Left lung (tissue), 10 donors: ENCODE data around the gene KLF2. TPM values are rescaled to one million over a fixed set of nuclear protein-coding genes. Genes with fewer than 3 reads are reported as not detected.
A peak's percentile ranks its signal among the peaks of the same experiment; 100 is the strongest.

Source experiments
- ATAC-seq: fragments of 200-7000 bp; cut with Tn5 transposase; one replicate; pipeline ENCODE4 v1.9.1; 2020; ENCODE audit warnings: moderate library complexity
- DNase-seq, 4 donors: peaks; one replicate each; pipeline ENCODE4 v3.0.0-alpha.2; 2013 to 2020
- H3K27ac ChIP-seq, 2 donors: fragments of 200-600 bp; sonication (generic) in 1 of 2; one replicate each; pipeline versions ENCODE4 v1.5.0 to v1.8.0; 2020 to 2021
- H3K27me3 ChIP-seq, 2 donors: fragments of 200-600 bp; sonication (generic) in 1 of 2; one replicate each; pipeline versions ENCODE4 v1.5.0 to v1.8.0; 2020 to 2021
- H3K36me3 ChIP-seq, 2 donors: fragments of 200-600 bp; sonication (generic) in 1 of 2; one replicate each; pipeline versions ENCODE4 v1.5.0 to v1.8.0; 2020 to 2021
- H3K4me1 ChIP-seq, 2 donors: fragments of 200-600 bp; one replicate each; pipeline ENCODE4 v1.8.0; 2021
- H3K4me3 ChIP-seq, 2 donors: fragments of 200-600 bp; sonication (generic) in 1 of 2; one replicate each; pipeline versions ENCODE4 v1.5.0 to v1.8.0; 2020 to 2021; ENCODE audit warnings: mild to moderate bottlenecking in 1 of 2
- H3K9me3 ChIP-seq, 2 donors: fragments of 200-600 bp; sonication (generic) in 1 of 2; one replicate each; pipeline versions ENCODE4 v1.5.0 to v1.8.0; 2020 to 2021
- intact Hi-C, 2 donors: fragments of 100-400 bp; cut with DNase I; formaldehyde crosslinking; loops; one replicate each; pipeline versions ENCODE4 v1.11.2 to v1.14.2; 2022
- polyA plus RNA-seq, 6 donors: library from polyadenylated mRNA; unstranded; fragments of 120-200 nt; gene quantifications; one replicate each; pipeline ENCODE4 v1.2.1, GENCODE V29; 2013; ENCODE audit not compliant: insufficient read length in 6 of 6
- total RNA-seq, 2 donors: library from RNA; stranded (reverse); fragmentation: NEBNext Ultra II Directional; extraction: Animal tissue kit (Norgen Biotek cat#: 25700); gene quantifications; one replicate each; pipeline ENCODE4 v1.2.1, GENCODE V29; 2021
- TF ChIP-seq, protein P1 (sequence below), 2 donors: fragments of 200-600 bp; sonication (generic) in 1 of 2; IDR thresholded peaks; one replicate each; pipeline versions ENCODE4 v1.5.0 to v1.8.0; 2021; ENCODE audit warnings: antibody characterized with exemption in 2 of 2
- donor health status: DM: no; HTN: yes; CAD: no.
- donor health status: DM: no; HTN: no; CAD: no.

Gene KLF2
- total and polyA plus RNA-seq, 8 donors, result 12.9 to 75.9 (median 37.6) TPM

- Histone ChIP-seq H3K4me1 (peaks cover 0 to 16% of the 10 kb centered on the region in 2 donors), H3K36me3 (no peaks in the 10 kb centered on the region), H3K4me3 (peak overlapping the region in 1 of 2 donors; percentile 7), H3K27ac (peak overlapping the region; percentile 73 to 81), H3K27me3 (no peaks in the 10 kb centered on the region), H3K9me3 (no peaks in the 10 kb centered on the region)
- peak; percentile 71 for ATAC-seq
- TF ChIP-seq, protein P1, sequence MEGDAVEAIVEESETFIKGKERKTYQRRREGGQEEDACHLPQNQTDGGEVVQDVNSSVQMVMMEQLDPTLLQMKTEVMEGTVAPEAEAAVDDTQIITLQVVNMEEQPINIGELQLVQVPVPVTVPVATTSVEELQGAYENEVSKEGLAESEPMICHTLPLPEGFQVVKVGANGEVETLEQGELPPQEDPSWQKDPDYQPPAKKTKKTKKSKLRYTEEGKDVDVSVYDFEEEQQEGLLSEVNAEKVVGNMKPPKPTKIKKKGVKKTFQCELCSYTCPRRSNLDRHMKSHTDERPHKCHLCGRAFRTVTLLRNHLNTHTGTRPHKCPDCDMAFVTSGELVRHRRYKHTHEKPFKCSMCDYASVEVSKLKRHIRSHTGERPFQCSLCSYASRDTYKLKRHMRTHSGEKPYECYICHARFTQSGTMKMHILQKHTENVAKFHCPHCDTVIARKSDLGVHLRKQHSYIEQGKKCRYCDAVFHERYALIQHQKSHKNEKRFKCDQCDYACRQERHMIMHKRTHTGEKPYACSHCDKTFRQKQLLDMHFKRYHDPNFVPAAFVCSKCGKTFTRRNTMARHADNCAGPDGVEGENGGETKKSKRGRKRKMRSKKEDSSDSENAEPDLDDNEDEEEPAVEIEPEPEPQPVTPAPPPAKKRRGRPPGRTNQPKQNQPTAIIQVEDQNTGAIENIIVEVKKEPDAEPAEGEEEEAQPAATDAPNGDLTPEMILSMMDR (IDR thresholded peaks at IDR 0.05), result no peak
- peak in 3 of 4 donors; percentile 53 to 95 (median 93) for DNase-seq
- intact Hi-C loops, result no loop called here
Observed at GRCh38 chr19:16293118-16294091, 31.2 kb upstream of the KLF2 start.

GRCh38 chr19:16295057-16295456, 29.6 kb upstream of the KLF2 start:
- H3K4me1 ChIP-seq, result peaks cover 0 to 16% of the 10 kb centered on the region in 2 donors
- TF ChIP-seq, protein P1 (IDR thresholded peaks at IDR 0.05), result no peak
- no peak for ATAC-seq
- H3K27ac ChIP-seq, result no peak overlapping the region
- intact Hi-C loops, result no loop called here
- DNase-seq, result no peak
- no peaks in the 10 kb centered on the region for H3K27me3 ChIP-seq
- H3K9me3 ChIP-seq, result no peaks in the 10 kb centered on the region
- no peak overlapping the region for H3K4me3 ChIP-seq
- H3K36me3 ChIP-seq, result no peaks in the 10 kb centered on the region

DNA sequence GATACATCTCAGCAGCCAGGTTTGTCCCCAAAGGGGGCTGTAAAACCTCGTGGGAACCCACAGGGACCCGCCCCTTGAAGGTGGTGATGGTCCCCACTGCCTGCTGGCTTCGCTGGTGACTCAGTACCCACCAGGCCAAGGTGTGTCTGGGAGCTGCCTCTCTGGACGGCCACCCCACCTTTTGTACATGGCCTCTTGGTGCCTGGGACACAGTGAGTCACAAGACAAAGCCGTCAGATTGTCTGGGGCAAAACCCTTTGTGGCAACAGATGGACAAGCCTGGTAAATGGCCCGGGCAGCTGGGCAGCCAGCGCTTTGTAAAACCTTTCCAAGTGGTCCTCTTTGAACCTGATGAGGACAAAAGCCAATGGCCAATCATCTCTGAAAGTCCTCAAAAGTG, 27.9 kb upstream of the KLF2 start:
- Histone ChIP-seq H3K4me1 (peaks cover 0 to 16% of the 10 kb centered on the region in 2 donors), H3K27ac (no peak overlapping the region), H3K36me3 (no peaks in the 10 kb centered on the region), H3K27me3 (no peaks in the 10 kb centered on the region), H3K9me3 (no peaks in the 10 kb centered on the region), H3K4me3 (no peak overlapping the region)
- intact Hi-C loops, result no loop called here
- no peak for DNase-seq
- ATAC-seq, result no peak
- TF ChIP-seq, protein P1 (IDR thresholded peaks at IDR 0.05), result no peak

- no peaks in the 10 kb centered on the region for H3K9me3 ChIP-seq
- H3K27ac ChIP-seq, result no peak overlapping the region
- H3K4me1 ChIP-seq, result peaks cover 0 to 16% of the 10 kb centered on the region in 2 donors
- no peak overlapping the region for H3K4me3 ChIP-seq
- no peaks in the 10 kb centered on the region for H3K27me3 ChIP-seq
- DNase-seq, result no peak
- TF ChIP-seq, protein P1 (IDR thresholded peaks at IDR 0.05), result no peak
- ATAC-seq, result no peak
- no peaks in the 10 kb centered on the region for H3K36me3 ChIP-seq
- intact Hi-C loops, result no loop called here
Observed at GRCh38 chr19:16297575-16298178, 26.9 kb upstream of the KLF2 start.

DNA sequence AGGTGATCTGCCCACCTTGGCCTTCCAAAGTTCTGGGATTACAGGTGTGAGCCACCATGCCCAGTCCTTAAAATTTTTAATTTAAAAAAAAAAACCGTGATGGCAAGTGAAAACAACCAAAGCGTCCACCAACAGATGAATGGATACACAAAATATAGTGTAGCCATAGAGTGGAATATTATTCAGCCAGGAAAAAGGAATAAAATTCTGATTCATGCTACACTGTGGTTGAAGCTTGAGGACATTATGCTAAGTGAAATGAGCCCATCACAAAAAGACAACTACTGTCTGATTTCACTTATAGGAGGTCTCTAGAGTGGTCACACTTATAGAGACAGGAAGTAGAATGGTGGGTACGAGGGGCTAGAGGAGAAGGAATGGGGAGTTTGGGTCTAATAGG, 26.3 kb upstream of the KLF2 start:
- intact Hi-C loops, result no loop called here
- ATAC-seq (no peak), DNase-seq (no peak)
- TF ChIP-seq, protein P1 (IDR thresholded peaks at IDR 0.05), result no peak
- H3K27ac ChIP-seq, result no peak overlapping the region
- no peaks in the 10 kb centered on the region for H3K36me3 ChIP-seq
- peaks cover 0 to 10% of the 10 kb centered on the region in 2 donors for H3K4me1 ChIP-seq
- H3K27me3 ChIP-seq, result no peaks in the 10 kb centered on the region
- H3K9me3 ChIP-seq, result no peaks in the 10 kb centered on the region
- no peak overlapping the region for H3K4me3 ChIP-seq
